RWPE1 (cell line): ENCODE results near the gene PC.
"Not testable (repeated sequence)": the region's sequence is repeated elsewhere in the genome, so short reads cannot be mapped to it uniquely, and the experiment has no call there.

ENCODE experiments used
- CTCF ChIA-PET: fragments of 350-600 bp; sonication (Branson Sonifier 250); formaldehyde crosslinking; extraction: SDS; loops from one replicate; lab custom pipeline; 2021; lab: Yijun Ruan, JAX
- POLR2A ChIA-PET: fragments of 400-600 bp; formaldehyde crosslinking; extraction: SDS; loops from one replicate; lab custom pipeline; 2020; ENCODE audit warnings: antibody characterized with exemption; ENCODE audit not compliant: low non-redundant PET; lab: Yijun Ruan, JAX
- DNase-seq: peaks from one replicate; pipeline ENCODE4 v3.0.0; 2012; ENCODE audit warnings: low spot score
- H3K27ac ChIP-seq: fragments of 450-650 bp; 2 replicates; pipeline ENCODE4 v1.5.1; 2017
- CTCF ChIP-seq: fragments of 450-650 bp; conservative IDR thresholded peaks from 2 replicates; pipeline ENCODE4 v1.5.1; 2017; ENCODE audit warnings: low read depth, mild to moderate bottlenecking

PC gene

DNA sequence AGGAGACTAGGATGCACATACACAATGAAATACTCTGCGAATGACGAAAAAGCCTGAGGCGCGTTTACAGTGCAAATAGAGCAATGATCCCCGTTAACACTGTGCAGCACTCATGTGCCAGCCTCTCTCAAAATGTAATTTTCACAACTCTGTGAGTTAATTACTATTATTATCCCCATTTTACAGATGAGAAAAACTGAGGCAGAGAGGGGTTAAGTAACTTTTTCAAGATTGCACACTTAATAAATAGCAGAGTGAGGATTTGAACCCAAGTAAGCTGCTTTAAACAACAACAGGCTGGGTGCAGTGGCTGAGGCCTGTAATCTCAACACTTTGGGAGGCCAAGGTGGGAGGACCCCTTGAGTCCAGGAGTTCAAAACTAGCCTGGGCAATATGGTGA, 43.1 kb upstream of the PC start:
- no peak for DNase-seq
- TF ChIP-seq CTCF = no peak
- ChIA-PET CTCF (interaction anchor here (0.6 to 1.5 kb wide), 2 partner anchors 20 to 34 kb away, joined by 3 to 4 read pairs; no protein-coding TSS in a partner anchor), POLR2A (no interaction called here)
- H3K27ac ChIP-seq = no peak overlapping the region

DNA sequence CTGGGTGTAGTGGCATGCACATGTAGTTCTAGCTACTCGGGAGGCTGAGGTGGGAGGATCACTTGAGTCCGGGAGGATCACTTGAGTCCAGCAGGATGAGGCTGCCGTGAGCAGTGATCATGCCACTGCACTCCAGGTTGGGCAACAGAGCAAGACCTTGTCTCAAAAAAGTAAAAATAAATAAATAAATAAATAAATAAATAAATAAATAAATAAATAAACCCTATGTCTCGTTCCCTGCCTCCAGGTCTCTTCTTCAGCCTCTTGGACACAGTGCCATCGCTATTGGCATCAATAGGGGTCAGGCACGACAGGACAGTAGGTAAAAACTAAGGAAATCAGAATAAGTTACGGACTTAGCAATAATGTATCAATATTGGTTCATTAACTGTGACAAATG, 41.4 kb upstream of the PC start:
- ChIA-PET POLR2A (no interaction called here), CTCF (no interaction called here)
- no peak overlapping the region for H3K27ac ChIP-seq
- no peak for DNase-seq
- no peak for TF ChIP-seq CTCF

DNA sequence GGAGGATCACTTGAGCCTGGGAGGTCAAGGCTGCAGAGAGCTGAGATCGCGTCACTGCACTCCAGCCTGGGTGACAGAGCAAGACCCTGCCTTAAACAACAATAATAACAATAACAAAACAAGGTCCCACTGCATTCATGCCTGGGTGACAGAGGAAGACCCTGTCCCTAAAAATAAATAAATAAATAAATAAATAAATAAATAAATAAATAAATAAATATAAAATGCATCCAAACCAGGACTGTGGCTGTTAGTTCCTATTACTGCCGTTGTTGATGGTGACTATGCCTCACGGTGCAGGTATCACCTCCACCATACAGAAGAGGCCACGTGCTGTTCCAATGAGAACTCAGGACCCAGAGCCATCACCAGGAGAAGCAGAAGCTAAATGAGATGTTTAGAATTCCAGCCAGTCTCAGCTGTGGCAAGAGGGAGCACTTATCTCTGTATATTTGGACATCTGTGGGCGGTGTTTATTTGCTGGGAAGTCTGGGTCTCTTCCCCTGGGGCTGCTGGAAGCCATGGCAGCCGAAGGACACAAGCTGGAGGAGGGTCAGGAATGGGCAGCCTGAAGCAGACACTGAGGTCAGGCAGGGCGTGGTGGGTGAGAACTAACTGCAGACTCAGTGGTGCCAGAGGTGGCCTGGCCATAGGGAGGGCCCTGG, 38.6 kb upstream of the PC start:
- CTCF ChIA-PET = interaction anchor here (0.5 to 0.8 kb wide), 2 partner anchors 360 to 763 kb away, joined by 4 to 5 read pairs; no protein-coding TSS in a partner anchor
- no peak for DNase-seq
- H3K27ac ChIP-seq = no peak overlapping the region; the same call in 1 of the 2 replicates
- POLR2A ChIA-PET = no interaction called here
- TF ChIP-seq CTCF = no peak

DNA sequence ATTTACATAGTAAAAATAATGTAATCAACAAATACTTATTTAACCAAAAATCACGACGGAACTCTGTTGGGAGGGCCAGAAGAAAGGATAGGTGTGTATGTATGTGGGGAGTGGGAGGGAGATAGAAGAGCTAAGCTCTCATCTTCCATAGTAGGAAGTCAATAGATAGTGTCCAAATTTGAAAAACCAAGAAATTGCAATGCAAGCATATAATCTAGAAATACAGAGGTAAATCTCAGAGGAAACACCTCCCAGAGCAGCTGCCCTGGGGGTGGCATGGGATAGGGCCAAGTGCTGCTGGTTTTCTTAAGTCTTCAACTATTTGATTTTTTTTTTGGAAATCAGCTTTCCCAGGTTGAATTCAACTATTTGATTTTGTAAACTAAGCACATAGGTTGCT, 33.9 kb upstream of the PC start:
- no peak for DNase-seq
- POLR2A ChIA-PET = interaction anchor here (0.6 to 0.7 kb wide), 2 partner anchors 208 to 282 kb away, joined by 3 to 4 read pairs; no protein-coding TSS in a partner anchor
- H3K27ac ChIP-seq = no peak overlapping the region
- no peak for TF ChIP-seq CTCF
- CTCF ChIA-PET = interaction anchor here (0.6 kb wide), 1 partner anchor 315 kb away, joined by 6 read pairs; no protein-coding TSS in a partner anchor

GRCh38 chr11:66989360-66989759, 31.2 kb upstream of the PC start:
- CTCF ChIA-PET, DNase-seq, POLR2A ChIA-PET, H3K27ac ChIP-seq: not testable (repeated sequence)

GRCh38 chr11:66988741-66989140, 30.6 kb upstream of the PC start:
- peak overlapping the region; percentile 85; the same call in 1 of the 2 replicates for H3K27ac ChIP-seq
- CTCF ChIA-PET, POLR2A ChIA-PET, DNase-seq: not testable (repeated sequence)

GRCh38 chr11:66987924-66988637, 29.9 kb upstream of the PC start:
- POLR2A ChIA-PET = no interaction called here
- CTCF ChIA-PET = no interaction called here
- DNase-seq = no peak
- H3K27ac ChIP-seq = peak overlapping the region; percentile 85
- TF ChIP-seq CTCF = no peak
